GM20000 (cell line): ENCODE data around the gene PTPRN2.

Experiments
- DNase-seq: peaks from one replicate; pipeline ENCODE4 v3.0.0; 2012; ENCODE audit warnings: low spot score
- TF ChIP-seq, protein P1 (sequence below): IDR thresholded peaks from 2 replicates; pipeline ENCODE4 v1.5.1; 2012; ENCODE audit warnings: mild to moderate bottlenecking, control low read depth; ENCODE audit errors: extremely low read depth, missing control alignments

Gene PTPRN2

GRCh38 chr7:158448430-158449100, 139.1 kb downstream of the PTPRN2 start:
- no peak for DNase-seq
- TF ChIP-seq, protein P1, sequence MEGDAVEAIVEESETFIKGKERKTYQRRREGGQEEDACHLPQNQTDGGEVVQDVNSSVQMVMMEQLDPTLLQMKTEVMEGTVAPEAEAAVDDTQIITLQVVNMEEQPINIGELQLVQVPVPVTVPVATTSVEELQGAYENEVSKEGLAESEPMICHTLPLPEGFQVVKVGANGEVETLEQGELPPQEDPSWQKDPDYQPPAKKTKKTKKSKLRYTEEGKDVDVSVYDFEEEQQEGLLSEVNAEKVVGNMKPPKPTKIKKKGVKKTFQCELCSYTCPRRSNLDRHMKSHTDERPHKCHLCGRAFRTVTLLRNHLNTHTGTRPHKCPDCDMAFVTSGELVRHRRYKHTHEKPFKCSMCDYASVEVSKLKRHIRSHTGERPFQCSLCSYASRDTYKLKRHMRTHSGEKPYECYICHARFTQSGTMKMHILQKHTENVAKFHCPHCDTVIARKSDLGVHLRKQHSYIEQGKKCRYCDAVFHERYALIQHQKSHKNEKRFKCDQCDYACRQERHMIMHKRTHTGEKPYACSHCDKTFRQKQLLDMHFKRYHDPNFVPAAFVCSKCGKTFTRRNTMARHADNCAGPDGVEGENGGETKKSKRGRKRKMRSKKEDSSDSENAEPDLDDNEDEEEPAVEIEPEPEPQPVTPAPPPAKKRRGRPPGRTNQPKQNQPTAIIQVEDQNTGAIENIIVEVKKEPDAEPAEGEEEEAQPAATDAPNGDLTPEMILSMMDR = no peak

GRCh38 chr7:158447506-158448171, 140.0 kb downstream of the PTPRN2 start:
- no peak for DNase-seq
- TF ChIP-seq, protein P1 = no peak

DNA sequence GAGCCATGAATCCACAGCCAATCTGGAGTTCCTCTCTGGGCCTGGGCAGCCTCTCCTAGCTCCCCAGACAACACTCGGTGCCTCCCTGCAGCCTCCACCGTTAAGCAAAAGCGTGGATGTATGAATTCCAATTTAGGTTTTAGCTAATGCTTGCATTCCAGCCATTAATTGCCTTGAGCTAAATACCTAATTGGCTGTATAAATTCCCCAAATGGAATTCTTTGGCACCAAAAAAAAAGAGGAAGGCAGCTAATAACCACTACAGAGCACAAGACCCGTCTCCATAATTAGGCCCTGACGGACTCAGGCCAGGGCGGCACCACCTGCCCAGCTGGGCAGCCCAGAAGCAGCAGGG, 140.5 kb downstream of the PTPRN2 start:
- no peak for DNase-seq
- TF ChIP-seq, protein P1 = no peak

DNA sequence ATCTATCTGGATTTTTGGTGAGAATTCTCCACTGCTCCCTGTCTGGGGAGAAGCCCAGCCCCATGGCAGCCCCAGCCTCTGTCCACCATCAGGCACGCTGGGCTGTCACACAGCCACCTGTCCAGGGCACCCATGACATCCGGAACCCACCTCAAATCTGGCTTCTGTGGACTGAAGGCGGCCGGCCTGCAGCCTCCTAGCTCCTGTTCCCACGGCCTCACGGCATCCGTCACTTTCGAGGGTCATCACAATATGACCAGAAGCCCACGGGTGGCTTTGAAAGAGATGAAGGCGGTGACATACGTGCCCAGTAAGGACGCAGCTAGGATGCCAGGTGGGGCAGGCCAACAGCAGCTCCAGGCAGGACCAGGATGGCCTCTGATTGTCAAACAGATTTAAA, 140.9 kb downstream of the PTPRN2 start:
- TF ChIP-seq, protein P1 = no peak
- DNase-seq = no peak

- TF ChIP-seq, protein P1 = no peak
- no peak for DNase-seq
These were observed 141.3 kb downstream of the PTPRN2 start for GRCh38 chr7:158446281-158446680.

DNA sequence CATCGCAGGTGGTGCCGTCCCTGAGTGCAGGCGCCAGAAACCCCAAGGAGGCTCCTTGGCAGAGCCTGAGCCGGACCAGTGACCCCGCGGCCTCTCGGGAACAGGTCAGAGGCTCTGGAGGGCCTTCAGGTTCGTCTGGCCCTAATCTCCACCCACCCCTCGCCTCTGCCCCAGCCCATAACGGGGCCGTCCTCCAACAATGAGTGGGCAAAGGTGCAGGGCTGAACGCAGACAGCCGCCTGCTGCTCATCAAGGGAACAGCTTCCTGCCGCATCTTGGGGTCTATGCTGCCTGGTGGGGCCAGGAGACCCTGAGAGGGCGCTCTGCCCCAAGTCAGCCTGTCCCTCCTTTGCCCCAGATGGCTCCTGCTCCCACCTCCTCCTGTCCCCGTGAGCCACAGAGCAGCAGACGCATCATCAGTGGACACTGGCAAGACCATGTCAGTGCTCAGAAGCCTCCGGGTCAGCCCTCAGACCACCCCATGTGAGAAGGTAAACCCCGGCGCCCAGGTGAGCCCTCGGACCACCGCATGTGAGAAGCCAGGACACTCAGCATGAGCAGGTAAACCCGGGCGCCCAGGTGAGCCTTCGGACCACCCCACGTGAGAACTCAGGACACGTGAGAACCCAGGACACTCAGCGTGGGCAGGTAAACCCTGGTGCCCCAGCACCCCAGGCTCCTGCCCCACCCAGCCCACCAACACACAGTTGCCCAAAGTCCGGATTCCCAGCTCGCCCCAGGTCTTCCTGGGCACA, 142.0 kb downstream of the PTPRN2 start:
- DNase-seq = no peak
- TF ChIP-seq, protein P1 = no peak
